Natural killer cell treated with Interleukin-12 subunit alpha and Interleukin-12 subunit beta and Interleukin-15 and Interleukin-18, amount 100 ng/mL, for 72 hours (primary cell): ENCODE measurements around the gene PARP6. TPM values are rescaled to one million over a fixed set of nuclear protein-coding genes. Genes with fewer than 3 reads are reported as not detected.

Source experiments
- ATAC-seq, 2 donors: fragments of 150-1000 bp; cut with Tn5 transposase in 1 of 2; sonication (Bioruptor Pico), chemical (Tn5 transposase) in 1 of 2; 2 replicates each; pipeline ENCODE4 v1.10.0; 2021
- DNase-seq: peaks from one replicate; pipeline ENCODE4 v3.0.0; 2022; ENCODE audit warnings: low spot score
- H3K27ac Mint-ChIP-seq, 2 donors: 1 replicate in 1 of 2; 2 replicates in 1 of 2; pipeline ENCODE4 v1.8.0; 2022; ENCODE audit warnings: mixed read lengths in 2 of 2, mild to moderate bottlenecking in 1 of 2, moderate library complexity in 1 of 2
- H3K27me3 Mint-ChIP-seq, 2 donors: 1 replicate in 1 of 2; 2 replicates in 1 of 2; pipeline ENCODE4 v1.8.0; 2022; ENCODE audit warnings: mixed read lengths in 2 of 2
- H3K36me3 Mint-ChIP-seq: one replicate; pipeline ENCODE4 v1.8.0; 2022; ENCODE audit warnings: mixed read lengths
- H3K4me1 Mint-ChIP-seq, 2 donors: 1 replicate in 1 of 2; 2 replicates in 1 of 2; pipeline ENCODE4 v1.8.0; 2022; ENCODE audit warnings: low read depth in 2 of 2, mixed read lengths in 2 of 2, mild to moderate bottlenecking in 1 of 2
- H3K4me3 Mint-ChIP-seq: one replicate; pipeline ENCODE4 v1.8.0; 2022; ENCODE audit warnings: mixed read lengths
- H3K9me3 Mint-ChIP-seq: 2 replicates; pipeline ENCODE4 v1.8.0; 2022; ENCODE audit warnings: mixed read lengths
- total RNA-seq, 2 donors: library from RNA; stranded (reverse); gene quantifications; one replicate each; pipeline ENCODE4 v1.2.3, GENCODE V29; 2022

Gene PARP6
- total RNA-seq, 2 donors from 2014 or later: 48.5 to 80.9 TPM

DNA sequence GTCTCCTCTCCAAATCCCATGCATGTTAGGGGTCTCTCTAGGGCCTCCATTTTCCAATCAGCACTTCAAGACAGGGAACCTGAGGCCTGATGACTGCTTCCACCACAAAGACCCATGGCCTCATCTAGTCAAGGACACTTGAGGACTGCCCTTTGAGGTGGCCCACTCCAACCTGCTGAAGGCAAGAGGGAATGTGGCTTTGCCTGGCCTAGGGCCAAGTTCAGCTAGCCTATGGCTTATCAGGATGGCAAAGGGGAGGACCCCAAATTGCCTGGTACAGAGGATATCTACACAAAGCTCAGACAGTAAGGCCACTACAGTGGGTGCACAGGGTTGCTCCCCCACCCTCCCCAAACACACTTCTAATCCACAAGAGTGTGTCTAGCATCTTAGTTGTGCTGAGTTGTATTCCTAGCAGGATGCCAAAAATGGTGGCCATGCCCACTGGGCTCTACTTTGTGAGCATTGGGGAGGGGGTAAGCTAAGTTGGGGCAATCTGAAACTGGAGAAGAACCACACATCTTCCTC is 64.7 kb downstream of the PARP6 start:
- DNase-seq: no peak
- no peak for ATAC-seq
- Mint-ChIP-seq H3K27ac (no peak overlapping the region), H3K36me3 (peaks cover 50% of the 10 kb centered on the region), H3K4me3 (no peak overlapping the region), H3K9me3 (no peaks in the 10 kb centered on the region), H3K4me1 (peaks cover 17 to 38% of the 10 kb centered on the region in 2 donors), H3K27me3 (no peaks in the 10 kb centered on the region)

DNA sequence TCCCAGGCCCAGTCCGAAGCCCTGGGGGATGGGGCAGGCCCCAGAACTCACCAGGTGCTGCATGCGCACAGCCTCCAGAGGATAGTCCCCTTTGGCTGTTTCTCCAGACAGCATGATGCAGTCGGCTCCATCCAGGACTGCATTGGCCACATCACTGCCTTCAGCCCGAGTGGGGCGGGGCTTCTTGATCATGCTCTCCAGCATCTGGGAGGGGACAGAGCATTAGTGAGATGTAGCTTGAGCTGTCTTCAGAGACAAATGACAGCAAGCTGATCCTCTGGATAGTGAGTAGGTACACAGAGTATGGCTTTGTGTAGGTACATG is 65.7 kb downstream of the PARP6 start:
- no peaks in the 10 kb centered on the region for H3K27me3 Mint-ChIP-seq
- H3K4me1 Mint-ChIP-seq: peaks cover 17 to 38% of the 10 kb centered on the region in 2 donors
- peaks cover 50% of the 10 kb centered on the region for H3K36me3 Mint-ChIP-seq
- peak overlapping the region; percentile 21 to 33 for H3K27ac Mint-ChIP-seq
- ATAC-seq (no peak), DNase-seq (no peak)
- H3K4me3 Mint-ChIP-seq: no peak overlapping the region
- no peaks in the 10 kb centered on the region for H3K9me3 Mint-ChIP-seq

DNA sequence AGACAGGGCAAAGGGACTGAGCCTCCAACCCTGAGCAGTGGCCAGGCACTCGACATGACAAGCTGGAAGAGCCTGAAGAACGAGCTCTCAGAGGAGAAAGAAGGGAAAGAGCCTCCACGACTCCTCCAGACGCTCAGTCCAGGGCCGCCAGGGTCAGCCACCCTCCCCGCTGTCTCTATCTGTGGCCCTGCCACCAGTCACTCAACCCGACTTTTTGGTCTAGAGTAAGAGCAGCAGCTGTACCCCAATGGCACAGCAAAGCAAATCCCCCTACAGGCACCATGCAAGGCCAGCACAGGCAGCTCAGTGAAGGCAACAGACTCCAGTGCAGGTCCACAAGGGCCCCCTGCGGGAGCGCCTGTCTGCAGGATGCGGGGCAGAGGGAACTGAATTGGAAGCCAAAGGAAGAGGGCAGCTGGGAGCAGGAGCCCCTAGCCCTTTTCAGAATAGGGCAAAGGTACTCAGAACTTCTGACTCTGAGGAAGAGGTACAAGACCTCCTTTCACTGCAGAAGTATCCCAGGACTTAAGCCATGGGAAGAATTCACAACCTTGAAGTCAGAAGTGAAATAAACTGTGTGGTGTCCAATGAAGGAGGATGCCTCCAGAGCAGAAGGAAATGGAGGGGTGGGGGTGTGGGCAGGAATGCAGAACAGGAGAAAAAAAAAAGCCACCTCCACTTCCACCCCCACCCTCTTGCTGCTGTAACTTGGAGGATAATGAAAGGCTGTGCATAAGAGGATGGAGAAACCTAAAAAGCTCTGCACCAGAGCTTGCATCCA is 66.3 kb downstream of the PARP6 start:
- no peaks in the 10 kb centered on the region for H3K27me3 Mint-ChIP-seq
- no peak overlapping the region for H3K4me3 Mint-ChIP-seq
- ATAC-seq (no peak), DNase-seq (no peak)
- peaks cover 50% of the 10 kb centered on the region for H3K36me3 Mint-ChIP-seq
- H3K9me3 Mint-ChIP-seq: no peaks in the 10 kb centered on the region
- peaks cover 17 to 38% of the 10 kb centered on the region in 2 donors for H3K4me1 Mint-ChIP-seq
- peak overlapping the region; percentile 33 to 64 for H3K27ac Mint-ChIP-seq

DNA sequence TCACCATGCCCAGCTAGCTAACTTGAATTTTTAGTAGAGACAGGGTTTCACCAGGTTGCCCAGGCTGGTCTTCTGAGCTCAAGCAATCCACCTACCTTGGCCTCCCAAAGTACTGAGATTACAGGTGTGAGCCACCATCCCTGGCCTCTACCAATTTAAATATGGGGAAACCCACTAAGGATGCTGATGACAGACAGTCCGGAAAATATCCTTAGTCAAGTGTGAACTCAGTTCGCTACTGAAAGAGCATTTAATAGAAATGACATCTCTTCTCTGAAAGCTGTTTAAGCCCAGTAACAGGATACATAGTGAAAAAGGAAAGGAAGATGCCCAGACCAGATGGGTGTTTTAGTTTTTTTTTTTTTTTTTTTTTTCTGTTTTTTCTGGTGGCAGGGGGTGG is 67.1 kb downstream of the PARP6 start:
- Mint-ChIP-seq H3K27me3 (no peaks in the 10 kb centered on the region), H3K4me3 (no peak overlapping the region), H3K27ac (peak overlapping the region in 1 of 2 donors; percentile 64), H3K36me3 (peaks cover 50% of the 10 kb centered on the region), H3K4me1 (peaks cover 17 to 39% of the 10 kb centered on the region in 2 donors), H3K9me3 (no peaks in the 10 kb centered on the region)
- no peak for ATAC-seq
- DNase-seq: no peak

DNA sequence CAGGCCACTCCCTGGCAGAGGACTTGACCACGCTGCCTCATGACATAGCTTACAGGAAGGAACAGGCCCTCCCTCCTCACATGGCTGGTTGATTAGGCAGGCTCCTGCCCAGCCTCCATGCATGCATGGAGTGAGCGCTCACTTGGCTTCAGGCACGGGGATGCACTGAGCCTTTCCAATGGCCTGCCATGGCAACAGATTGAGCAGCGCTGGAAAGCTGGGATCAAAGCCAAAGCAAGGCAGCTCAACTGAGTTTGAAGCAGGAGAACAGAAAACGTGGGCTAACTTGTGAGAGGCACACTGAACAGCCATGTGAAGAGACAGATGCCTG is 68.9 kb downstream of the PARP6 start:
- no peaks in the 10 kb centered on the region for H3K27me3 Mint-ChIP-seq
- peaks cover 14 to 31% of the 10 kb centered on the region in 2 donors for H3K4me1 Mint-ChIP-seq
- DNase-seq (no peak), ATAC-seq (no peak)
- no peak overlapping the region for H3K4me3 Mint-ChIP-seq
- H3K9me3 Mint-ChIP-seq: no peaks in the 10 kb centered on the region
- peaks cover 39% of the 10 kb centered on the region for H3K36me3 Mint-ChIP-seq
- peak overlapping the region in 1 of 2 donors; percentile 63 for H3K27ac Mint-ChIP-seq

DNA sequence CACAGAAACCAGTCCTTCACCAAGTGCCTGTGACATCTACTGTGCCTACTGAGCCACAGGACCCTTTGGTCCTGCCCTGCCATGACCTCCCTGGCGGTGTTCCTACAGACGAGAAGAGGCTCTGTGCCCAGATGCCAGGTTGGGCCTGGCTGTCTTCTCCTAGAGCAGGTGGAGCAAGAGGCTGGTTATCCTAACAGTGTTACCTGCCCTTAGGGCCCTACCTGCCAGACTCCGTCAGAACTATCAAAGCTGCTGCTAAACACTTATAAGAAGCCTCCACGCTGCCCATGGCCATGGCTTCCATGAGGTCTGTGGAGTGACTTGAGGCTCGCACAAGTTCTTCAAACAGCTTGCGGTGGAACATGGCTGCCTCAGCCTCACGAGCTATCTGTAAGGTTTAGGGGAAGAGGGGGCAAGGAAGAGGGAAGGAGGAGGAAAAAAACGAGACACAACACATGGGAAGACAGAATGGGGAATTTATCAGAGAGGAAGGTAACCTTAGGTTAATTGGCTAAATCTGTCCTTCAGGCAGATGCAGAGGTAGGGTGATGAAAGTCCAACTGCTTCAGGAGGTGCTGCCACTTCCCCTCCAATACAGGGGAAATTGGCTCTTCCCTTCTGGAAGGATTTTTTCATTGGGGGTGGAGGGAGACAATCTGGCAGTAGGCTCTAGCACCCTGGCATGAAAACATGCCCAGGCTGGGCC is 69.4 kb downstream of the PARP6 start:
- no peak for ATAC-seq
- peaks cover 12 to 32% of the 10 kb centered on the region in 2 donors for H3K4me1 Mint-ChIP-seq
- H3K27ac Mint-ChIP-seq: peak overlapping the region in 1 of 2 donors; percentile 63

DNA sequence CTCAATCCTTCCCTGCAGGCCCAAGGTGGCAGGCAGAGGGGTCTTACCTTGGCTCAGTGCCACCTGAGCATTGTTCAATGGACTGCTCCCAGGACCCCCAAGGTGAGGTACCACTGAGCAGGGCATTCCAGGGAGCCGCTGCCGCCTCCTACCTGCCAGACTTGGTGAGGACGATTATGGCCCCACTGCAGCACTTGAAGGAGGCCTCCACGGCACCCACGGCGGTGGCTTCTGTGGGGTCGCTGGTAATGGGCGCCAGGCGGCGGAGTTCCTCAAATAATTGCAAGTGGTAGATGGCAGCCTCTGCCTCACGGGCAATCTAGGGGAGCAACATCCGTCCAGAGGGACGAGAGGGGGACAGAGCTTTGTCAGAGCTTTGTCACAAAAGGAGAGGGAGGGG is 70.1 kb downstream of the PARP6 start:
- H3K27me3 Mint-ChIP-seq: peaks cover 0 to 4% of the 10 kb centered on the region in 2 donors
- no peaks in the 10 kb centered on the region for H3K9me3 Mint-ChIP-seq
- DNase-seq: no peak
- ATAC-seq: no peak
- peaks cover 37% of the 10 kb centered on the region for H3K36me3 Mint-ChIP-seq
- H3K4me3 Mint-ChIP-seq: no peak overlapping the region
- peaks cover 12 to 34% of the 10 kb centered on the region in 2 donors for H3K4me1 Mint-ChIP-seq
- no peak overlapping the region for H3K27ac Mint-ChIP-seq

More for the DNA sequence above, 69.4 kb downstream of the PARP6 start:
- Mint-ChIP-seq H3K27me3 (peaks cover 0 to 2% of the 10 kb centered on the region in 2 donors), H3K9me3 (no peaks in the 10 kb centered on the region), H3K36me3 (peaks cover 37% of the 10 kb centered on the region), H3K4me3 (no peak overlapping the region)
- no peak for DNase-seq

DNA sequence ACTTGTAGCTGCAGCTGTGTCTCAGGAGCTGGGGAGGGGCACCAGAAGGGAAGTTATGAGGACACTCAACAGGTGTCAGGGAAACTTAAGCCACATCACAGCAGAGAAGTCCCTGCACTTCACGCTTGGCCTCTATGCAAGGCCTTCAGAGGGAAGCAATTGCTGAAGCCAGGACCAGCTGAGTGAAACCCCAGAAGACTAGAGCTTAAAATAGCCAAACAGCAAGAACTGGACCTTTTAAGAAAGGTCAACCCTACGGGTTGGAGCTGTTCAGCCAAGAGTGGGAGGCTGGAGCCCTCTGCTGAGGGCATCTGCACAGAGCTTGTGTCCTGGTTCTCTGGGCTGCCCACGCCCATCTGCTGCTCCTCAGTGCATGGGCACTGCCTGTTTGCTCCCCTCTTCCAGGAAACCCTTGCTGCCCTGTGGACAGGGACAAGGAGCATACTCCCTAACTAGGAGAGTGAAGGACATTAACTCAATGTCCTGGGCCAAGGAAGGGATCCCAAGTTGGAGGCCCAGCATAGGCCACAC is 70.9 kb downstream of the PARP6 start:
- no peak for ATAC-seq
- Mint-ChIP-seq H3K4me3 (no peak overlapping the region), H3K27me3 (peaks cover 0 to 4% of the 10 kb centered on the region in 2 donors)

DNA sequence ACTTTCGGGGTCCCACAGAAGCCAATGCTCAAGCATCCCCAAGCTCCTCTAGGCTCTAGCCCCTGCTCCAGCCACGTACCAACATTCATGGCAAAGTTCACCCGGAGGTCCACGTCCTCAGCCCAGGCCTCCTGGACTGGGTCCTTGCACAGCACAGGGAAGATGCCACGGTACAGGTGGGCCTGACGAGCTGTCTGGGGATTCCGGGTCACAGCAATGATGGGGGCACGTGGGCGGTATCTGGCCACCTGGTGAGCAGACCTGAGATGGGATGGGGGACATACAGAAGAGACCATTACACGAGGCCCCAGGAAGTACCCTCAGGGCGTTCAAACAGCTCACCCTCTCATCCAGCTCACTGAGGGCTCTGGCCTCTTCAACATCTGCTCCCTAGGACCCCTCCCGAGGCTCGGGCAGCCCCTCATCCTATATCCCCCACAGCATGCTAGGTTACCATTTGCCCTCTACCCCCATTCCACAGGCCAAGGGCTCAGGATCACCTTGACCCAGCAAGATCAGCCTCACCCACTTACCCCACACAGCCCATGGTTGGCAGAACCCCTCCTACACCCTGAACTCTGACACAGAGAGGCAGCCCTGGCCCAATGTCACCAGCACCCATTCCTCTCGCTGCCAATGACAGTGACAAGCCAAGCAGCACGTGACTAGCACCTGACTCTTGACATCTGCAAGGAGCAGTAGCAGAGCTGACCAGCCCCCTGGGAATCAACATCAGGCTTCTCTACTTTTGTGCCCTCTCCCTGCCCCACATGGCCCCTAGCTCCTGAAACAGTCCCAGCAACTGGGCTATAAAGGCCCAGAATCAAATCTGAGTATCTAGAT is 71.7 kb downstream of the PARP6 start:
- Mint-ChIP-seq H3K9me3 (no peaks in the 10 kb centered on the region), H3K4me3 (no peak overlapping the region), H3K4me1 (peaks cover 12 to 25% of the 10 kb centered on the region in 2 donors), H3K27me3 (peaks cover 0 to 4% of the 10 kb centered on the region in 2 donors), H3K36me3 (peaks cover 25% of the 10 kb centered on the region), H3K27ac (peak overlapping the region; percentile 44 to 47)
- DNase-seq (no peak), ATAC-seq (no peak)

More for the DNA sequence above, 70.9 kb downstream of the PARP6 start:
- DNase-seq: no peak
- H3K36me3 Mint-ChIP-seq: peaks cover 30% of the 10 kb centered on the region
- no peak overlapping the region for H3K27ac Mint-ChIP-seq
- peaks cover 12 to 29% of the 10 kb centered on the region in 2 donors for H3K4me1 Mint-ChIP-seq
- H3K9me3 Mint-ChIP-seq: no peaks in the 10 kb centered on the region

DNA sequence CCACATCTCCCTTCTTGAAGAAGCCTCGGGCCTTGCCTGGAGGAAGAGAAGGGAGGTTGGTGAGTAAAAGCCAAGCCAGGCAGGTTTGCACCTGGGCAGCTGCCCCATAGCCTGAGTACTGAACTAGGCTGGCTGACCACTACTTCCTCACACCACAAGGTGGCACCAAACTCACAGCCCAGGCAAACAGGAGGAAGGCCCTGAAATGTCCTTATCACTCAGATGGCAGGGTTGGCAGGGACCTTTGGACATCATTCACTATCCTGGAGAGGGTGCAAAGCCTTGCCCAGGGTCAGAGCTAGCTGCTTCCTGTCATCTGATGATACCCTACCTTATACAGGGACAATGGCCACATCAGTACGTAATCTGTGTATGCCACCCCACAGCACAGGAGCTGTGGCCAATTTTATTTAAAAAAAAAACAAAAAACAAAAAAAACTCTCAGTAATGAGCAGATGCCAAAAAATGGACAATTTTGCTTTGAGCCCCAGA is 72.6 kb downstream of the PARP6 start:
- Mint-ChIP-seq H3K4me1 (peaks cover 12 to 27% of the 10 kb centered on the region in 2 donors), H3K27me3 (peaks cover 0 to 6% of the 10 kb centered on the region in 2 donors), H3K9me3 (no peaks in the 10 kb centered on the region), H3K27ac (peak overlapping the region; percentile 44 to 47), H3K4me3 (no peak overlapping the region), H3K36me3 (peaks cover 20% of the 10 kb centered on the region)
- peak; percentile 69 for DNase-seq
- ATAC-seq: peak; percentile 31 to 62

DNA sequence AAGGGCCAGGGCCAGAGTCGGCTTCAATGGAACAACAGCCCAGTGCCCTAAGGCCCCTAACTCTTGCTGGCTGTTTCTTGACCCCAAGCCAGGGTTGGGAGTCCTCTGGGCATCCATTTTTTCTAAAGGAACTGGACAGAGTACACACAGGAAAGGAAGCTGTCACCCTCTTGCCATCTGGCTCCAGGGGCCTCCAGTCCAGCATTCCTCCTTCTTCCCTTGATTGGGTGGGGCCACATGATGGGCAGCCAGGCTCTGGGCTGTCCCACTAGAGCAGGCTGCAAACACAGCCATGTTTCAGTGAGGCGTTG is 73.2 kb downstream of the PARP6 start:
- DNase-seq (no peak), ATAC-seq (no peak)
- Mint-ChIP-seq H3K4me3 (no peak overlapping the region), H3K36me3 (peaks cover 15% of the 10 kb centered on the region), H3K27ac (no peak overlapping the region), H3K4me1 (peaks cover 12 to 29% of the 10 kb centered on the region in 2 donors), H3K27me3 (peaks cover 0 to 6% of the 10 kb centered on the region in 2 donors), H3K9me3 (no peaks in the 10 kb centered on the region)

DNA sequence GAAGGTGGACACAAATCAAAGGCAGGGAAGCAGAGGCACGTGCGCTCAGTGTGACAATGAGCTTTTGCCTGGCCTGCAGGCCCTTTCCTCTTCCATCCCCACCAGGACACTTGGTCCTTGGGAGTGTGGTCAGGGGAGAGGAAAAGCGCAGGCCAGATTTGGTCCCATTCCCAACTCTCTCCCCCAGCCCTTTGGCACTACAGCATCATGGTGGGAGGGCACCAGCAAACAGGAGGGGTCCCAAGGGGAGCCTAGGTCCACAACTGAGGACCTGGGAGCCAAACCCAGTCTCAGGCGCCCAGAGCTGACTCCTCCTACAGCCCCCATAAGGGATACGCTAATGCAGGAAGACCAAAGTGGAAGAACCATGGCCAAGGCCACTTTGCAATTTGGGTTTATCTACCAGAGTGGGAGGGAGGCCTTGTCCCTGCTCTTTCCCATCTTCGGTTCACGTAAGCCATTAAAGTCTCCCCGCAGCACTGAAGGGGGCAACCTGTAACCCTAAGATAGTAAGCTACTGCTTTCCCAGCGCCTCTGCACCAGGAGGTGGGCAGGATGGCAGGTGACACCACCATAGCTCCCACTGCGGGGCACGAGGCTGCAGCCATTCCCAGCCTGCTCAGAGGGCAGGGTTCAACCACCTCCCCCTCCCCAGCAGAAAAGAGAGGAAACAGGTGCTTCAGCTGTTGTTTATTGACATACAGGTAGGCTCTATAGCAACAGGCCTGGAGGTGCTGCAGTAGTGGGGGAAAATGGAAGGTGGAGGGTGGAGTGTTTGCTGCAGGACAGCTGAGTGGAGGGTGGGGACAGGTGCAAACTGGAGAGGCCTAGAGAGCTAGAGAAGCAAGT is 73.8 kb downstream of the PARP6 start:
- Mint-ChIP-seq H3K9me3 (no peaks in the 10 kb centered on the region), H3K36me3 (peaks cover 14% of the 10 kb centered on the region), H3K4me1 (peaks cover 9 to 28% of the 10 kb centered on the region in 2 donors), H3K27me3 (peaks cover 0 to 6% of the 10 kb centered on the region in 2 donors), H3K4me3 (no peak overlapping the region), H3K27ac (peak overlapping the region; percentile 66 to 78)
- ATAC-seq (no peak), DNase-seq (no peak)
